Upper lobe of right lung (tissue), 1 donor: ENCODE measurements around the gene MELK. TPM values are rescaled to one million over a fixed set of nuclear protein-coding genes. Genes with fewer than 3 reads are reported as not detected.

Source experiments
- ATAC-seq: fragments of 200-7000 bp; cut with Tn5 transposase; one replicate; pipeline ENCODE4 v1.9.1; 2020; ENCODE audit warnings: mild to moderate bottlenecking, moderate library complexity
- DNase-seq: peaks from one replicate; pipeline ENCODE4 v3.0.0-alpha.2; 2020
- H3K27ac ChIP-seq: fragments of 200-600 bp; one replicate; pipeline ENCODE4 v1.8.0; 2022
- H3K27me3 ChIP-seq: fragments of 200-600 bp; one replicate; pipeline ENCODE4 v1.8.0; 2022; ENCODE audit warnings: mild to moderate bottlenecking
- H3K36me3 ChIP-seq: fragments of 200-600 bp; one replicate; pipeline ENCODE4 v1.8.0; 2022
- H3K4me1 ChIP-seq: fragments of 200-600 bp; one replicate; pipeline ENCODE4 v1.8.0; 2022
- H3K4me3 ChIP-seq: fragments of 200-600 bp; one replicate; pipeline ENCODE4 v1.8.0; 2022; ENCODE audit warnings: mild to moderate bottlenecking
- H3K9me3 ChIP-seq: fragments of 200-600 bp; one replicate; pipeline ENCODE4 v1.8.0; 2022
- intact Hi-C: fragments of 100-400 bp; cut with DNase I; formaldehyde crosslinking; loops from one replicate; pipeline ENCODE4 v1.11.0; 2022
- total RNA-seq: library from RNA; stranded (reverse); fragmentation: NEBNext Ultra II Directional; extraction: Animal tissue kit (Norgen Biotek cat#: 25700); gene quantifications from one replicate; pipeline ENCODE4 v1.2.1, GENCODE V29; 2021
- TF ChIP-seq, protein P1 (sequence below): fragments of 200-600 bp; IDR thresholded peaks from one replicate; pipeline ENCODE4 v1.8.0; 2022; ENCODE audit warnings: antibody characterized with exemption
- donor health status: DM: no; HTN: yes; CAD: no; lungs with severe emphysema.

The MELK gene
- total RNA-seq, 1 donor from 2014 or later = 1.2 TPM

DNA sequence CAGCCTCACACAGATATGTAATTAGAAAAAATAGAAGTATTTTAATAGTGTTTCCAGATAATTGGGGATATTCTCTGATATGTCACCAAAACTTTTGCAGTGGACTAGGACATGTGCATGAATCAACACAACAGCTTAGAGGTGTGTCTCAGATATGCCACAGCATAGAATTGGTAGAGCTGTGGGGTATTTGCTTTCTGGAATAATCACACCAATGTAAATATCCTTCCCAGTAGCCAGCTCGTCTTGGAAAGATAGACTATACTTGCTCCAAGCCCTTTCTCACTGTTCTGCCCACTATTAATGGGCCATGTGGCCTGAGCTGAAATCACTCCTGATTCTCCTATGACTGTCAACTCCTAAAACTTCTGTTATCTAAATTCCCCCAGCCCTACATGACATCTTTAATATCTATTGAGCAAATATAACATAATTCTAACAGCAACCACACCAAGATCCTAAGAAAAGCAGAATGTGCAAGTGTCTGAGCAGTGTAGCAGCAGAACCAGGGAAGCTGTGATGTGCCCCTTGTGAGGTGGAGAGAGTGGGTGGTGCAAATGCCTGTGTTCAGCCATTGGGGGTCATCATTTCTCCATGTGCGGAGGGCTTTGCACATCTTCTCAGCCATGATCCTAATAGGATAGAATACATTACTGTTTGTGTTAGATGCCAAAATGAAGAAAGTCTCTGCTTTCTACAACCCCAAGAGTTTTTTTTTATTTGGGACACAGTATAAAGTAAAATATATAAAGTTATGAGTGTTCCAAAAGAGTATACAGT lies 65.0 kb downstream of the MELK start:
- no peak overlapping the region for H3K4me3 ChIP-seq
- ATAC-seq (no peak), DNase-seq (no peak)
- intact Hi-C loops = no loop called here
- H3K36me3 ChIP-seq = no peaks in the 10 kb centered on the region
- H3K9me3 ChIP-seq = no peaks in the 10 kb centered on the region
- H3K27ac ChIP-seq = no peak overlapping the region
- H3K4me1 ChIP-seq = no peaks in the 10 kb centered on the region
- no peaks in the 10 kb centered on the region for H3K27me3 ChIP-seq
- TF ChIP-seq, protein P1, sequence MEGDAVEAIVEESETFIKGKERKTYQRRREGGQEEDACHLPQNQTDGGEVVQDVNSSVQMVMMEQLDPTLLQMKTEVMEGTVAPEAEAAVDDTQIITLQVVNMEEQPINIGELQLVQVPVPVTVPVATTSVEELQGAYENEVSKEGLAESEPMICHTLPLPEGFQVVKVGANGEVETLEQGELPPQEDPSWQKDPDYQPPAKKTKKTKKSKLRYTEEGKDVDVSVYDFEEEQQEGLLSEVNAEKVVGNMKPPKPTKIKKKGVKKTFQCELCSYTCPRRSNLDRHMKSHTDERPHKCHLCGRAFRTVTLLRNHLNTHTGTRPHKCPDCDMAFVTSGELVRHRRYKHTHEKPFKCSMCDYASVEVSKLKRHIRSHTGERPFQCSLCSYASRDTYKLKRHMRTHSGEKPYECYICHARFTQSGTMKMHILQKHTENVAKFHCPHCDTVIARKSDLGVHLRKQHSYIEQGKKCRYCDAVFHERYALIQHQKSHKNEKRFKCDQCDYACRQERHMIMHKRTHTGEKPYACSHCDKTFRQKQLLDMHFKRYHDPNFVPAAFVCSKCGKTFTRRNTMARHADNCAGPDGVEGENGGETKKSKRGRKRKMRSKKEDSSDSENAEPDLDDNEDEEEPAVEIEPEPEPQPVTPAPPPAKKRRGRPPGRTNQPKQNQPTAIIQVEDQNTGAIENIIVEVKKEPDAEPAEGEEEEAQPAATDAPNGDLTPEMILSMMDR = no peak

DNA sequence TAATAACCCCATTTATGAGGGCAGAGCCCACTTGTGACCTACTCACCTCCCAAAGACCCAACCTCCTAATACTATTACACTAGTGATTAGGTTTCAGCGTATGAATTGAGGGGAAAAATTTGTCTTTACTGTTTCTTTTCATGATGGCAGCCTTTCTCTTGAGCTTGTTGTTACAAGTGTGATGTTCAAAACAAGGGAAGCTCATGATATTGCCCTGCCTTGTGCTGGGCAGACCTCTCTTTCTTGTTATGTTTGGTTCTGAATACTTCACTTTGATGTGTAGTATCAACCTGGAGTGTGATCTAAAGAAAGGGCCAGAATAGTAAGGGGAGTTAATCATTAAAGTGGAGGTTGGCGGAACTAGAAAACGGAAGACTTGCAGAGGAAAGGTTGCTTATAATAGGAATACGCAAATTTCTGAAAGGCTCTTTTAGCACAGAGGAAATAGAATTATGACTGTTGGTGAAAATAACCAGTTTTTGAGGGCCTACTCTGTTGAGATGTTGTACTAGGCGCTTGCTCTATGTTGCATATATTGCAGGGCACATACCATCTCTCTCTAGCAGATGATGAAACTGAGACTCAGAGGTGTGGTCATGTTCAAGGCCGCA lies 68.2 kb downstream of the MELK start:
- Histone ChIP-seq H3K27ac (no peak overlapping the region), H3K4me3 (no peak overlapping the region), H3K9me3 (no peaks in the 10 kb centered on the region), H3K4me1 (no peaks in the 10 kb centered on the region), H3K27me3 (no peaks in the 10 kb centered on the region), H3K36me3 (no peaks in the 10 kb centered on the region)
- ATAC-seq (no peak), DNase-seq (no peak)
- TF ChIP-seq, protein P1 = no peak
- intact Hi-C loops = no loop called here

DNA sequence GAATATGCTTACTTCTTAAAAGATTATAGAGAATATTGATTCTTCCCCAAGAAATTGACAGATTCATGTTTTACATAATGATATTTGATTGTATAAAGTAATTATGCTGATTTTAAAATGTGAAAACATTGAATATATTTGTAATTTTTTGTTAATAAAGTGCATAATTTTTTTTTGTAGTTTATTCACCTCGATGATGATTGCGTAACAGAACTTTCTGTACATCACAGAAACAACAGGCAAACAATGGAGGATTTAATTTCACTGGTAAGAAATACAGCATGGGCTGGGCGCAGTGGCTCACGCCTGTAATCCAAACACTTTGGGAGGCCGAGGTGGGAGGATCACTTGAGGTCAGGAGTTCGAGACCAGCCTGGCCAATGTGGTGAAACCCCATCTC lies 70.1 kb downstream of the MELK start:
- Histone ChIP-seq H3K36me3 (no peaks in the 10 kb centered on the region), H3K9me3 (no peaks in the 10 kb centered on the region), H3K27me3 (no peaks in the 10 kb centered on the region), H3K27ac (no peak overlapping the region), H3K4me1 (no peaks in the 10 kb centered on the region), H3K4me3 (no peak overlapping the region)
- intact Hi-C loops = no loop called here
- ATAC-seq (no peak), DNase-seq (no peak)
- TF ChIP-seq, protein P1 = no peak

DNA sequence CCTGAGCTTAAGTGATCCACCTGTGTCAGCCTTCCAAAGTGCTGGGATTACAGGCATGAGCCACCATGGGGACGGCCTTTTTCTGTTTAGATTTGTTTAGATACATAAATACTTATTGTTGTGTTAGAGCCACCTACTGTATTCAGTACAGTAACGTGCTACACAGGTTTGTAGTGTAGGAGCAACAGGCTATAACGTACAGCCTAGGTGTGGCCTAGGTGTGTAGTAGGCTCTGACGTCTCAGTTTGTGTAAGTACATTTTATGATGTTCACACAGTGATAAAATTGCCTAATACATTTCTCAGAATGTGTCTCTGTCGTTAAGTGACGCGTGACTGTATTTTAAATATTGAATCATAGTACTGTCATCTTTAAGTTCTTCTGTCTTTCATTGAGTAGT lies 84.1 kb downstream of the MELK start:
- no peak for ATAC-seq
- Histone ChIP-seq H3K4me3 (no peak overlapping the region), H3K27ac (no peak overlapping the region), H3K4me1 (no peaks in the 10 kb centered on the region), H3K36me3 (no peaks in the 10 kb centered on the region), H3K27me3 (no peaks in the 10 kb centered on the region), H3K9me3 (no peaks in the 10 kb centered on the region)
- DNase-seq = no peak
- TF ChIP-seq, protein P1 = no peak
- intact Hi-C loops = no loop called here

DNA sequence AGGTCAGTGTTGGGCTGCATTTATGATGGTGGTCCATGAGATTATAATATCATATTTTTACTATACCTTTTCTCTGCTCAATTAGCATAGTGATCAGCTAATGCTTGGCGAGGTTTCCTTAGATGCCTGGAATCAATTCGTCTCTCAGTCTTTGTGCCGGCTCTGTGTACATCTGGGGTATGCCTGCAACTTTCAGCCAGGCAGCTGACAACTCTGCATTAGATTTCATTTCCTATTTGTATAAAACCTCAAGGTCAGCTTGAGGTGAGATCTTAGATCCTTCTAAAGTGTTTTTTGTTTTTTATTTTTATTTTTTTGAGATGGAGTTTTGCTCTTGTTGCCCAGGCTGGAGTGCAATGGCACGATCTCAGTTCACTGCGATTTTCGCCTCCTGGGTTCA lies 86.8 kb downstream of the MELK start:
- H3K4me3 ChIP-seq = no peak overlapping the region
- H3K9me3 ChIP-seq = no peaks in the 10 kb centered on the region
- no peak overlapping the region for H3K27ac ChIP-seq
- DNase-seq (no peak), ATAC-seq (no peak)
- TF ChIP-seq, protein P1 = no peak
- H3K27me3 ChIP-seq = no peaks in the 10 kb centered on the region
- H3K4me1 ChIP-seq = no peaks in the 10 kb centered on the region
- H3K36me3 ChIP-seq = no peaks in the 10 kb centered on the region
- intact Hi-C loops = no loop called here
